Activated CD8-positive, alpha-beta memory T cell treated with anti-CD3 and anti-CD28 coated beads for 1 hour (primary cell): ENCODE results near the gene SLC7A1.

Experiments used
- DNase-seq, 2 donors: peaks; one replicate each; pipeline ENCODE4 v3.0.0-alpha.2; 2020; ENCODE audit warnings: low read depth in 1 of 2; ENCODE audit errors: extremely low read depth in 1 of 2

SLC7A1 gene

DNA sequence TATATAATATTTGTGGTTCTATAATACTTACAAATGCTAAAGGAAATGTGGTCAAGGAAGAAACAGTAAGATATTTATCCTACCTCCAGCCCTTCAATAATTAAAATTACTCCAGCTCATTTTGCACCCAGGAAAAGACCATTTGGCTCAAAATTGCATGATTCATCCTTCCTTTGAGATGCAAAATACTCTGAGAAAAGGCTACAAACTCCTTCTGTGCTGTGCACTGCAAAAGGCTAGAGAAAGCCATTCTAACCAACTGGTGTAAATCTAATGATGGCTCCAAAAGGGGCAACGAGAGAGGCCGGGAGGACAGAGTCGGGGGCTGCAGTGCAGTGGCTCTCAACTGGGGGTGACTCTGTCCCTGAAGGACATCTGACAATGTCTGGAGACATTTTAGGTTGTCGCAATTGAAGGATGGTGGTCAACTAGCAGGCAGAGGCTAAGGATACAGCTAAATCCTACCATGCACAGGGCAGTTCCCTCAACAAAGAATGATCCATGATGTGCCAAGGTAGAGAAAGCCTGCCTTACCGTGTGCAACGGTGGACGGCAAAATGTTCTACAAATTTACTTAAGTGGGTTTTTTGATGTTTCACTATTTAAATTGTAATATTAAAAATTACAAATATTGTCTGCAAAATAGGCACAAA, 32.6 kb downstream of the SLC7A1 start:
- DNase-seq = no peak

DNA sequence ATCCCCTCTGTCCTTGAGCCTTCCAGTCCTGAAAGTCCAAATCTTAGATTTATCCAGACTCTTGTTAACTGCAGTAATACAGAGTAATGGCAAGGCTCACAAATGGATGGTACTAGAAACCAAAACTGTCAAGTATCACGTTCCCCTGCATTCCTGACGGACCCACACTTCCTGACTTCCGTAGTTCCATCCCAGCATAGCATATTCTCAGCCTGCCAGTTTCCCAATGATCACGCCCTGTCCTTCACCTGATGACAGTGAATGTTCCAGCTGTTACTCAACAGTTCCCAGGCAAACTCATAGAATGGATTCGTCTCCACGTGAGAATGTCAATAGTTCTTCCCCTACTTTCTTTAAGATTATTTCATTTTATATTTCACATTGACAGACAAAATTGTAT, 33.6 kb downstream of the SLC7A1 start:
- no peak for DNase-seq

- no peak for DNase-seq
Observed at GRCh38 chr13:29556742-29557141, 38.7 kb downstream of the SLC7A1 start.

DNA sequence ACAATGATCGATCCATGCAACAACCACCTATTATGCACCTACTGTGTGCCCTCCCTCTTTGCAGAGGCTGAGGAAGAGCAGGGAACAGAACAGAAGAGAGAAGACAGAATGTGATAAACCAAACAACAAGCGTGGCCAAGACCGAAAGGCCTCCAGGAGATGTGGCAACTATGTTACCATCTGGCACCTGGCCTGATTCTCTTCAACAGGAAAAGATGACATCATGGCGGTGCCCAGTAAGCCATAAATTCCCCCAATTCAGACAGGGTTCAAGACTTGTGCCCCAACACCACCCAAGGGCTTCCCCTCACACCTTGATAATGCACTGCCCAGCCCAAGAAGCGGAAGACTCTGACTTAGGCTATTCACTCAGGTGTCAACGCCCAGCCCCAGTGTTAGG, 44.3 kb downstream of the SLC7A1 start:
- no peak for DNase-seq

- DNase-seq = no peak
Observed at GRCh38 chr13:29550430-29550988, 45.0 kb downstream of the SLC7A1 start.

GRCh38 chr13:29548722-29549121, 46.8 kb downstream of the SLC7A1 start:
- no peak for DNase-seq

DNA sequence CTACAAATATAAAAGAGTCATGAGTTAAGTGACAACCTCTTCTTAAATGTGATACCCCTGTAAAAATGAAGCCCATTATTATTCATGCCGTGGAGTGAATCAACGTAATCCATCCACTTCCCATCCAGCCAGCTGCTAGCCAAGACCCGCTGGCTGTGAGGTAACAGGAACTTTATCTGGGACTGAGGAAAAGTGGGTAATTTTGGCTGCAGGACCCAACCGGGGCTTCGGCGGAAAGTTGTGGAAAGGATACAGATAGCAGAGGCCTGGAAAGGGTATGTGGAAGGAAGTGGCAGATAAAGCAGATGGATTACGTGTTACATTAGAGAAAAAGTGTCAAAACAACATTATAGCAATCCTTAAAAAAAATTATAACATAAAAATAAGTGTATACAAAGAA, 48.3 kb downstream of the SLC7A1 start:
- no peak for DNase-seq

DNA sequence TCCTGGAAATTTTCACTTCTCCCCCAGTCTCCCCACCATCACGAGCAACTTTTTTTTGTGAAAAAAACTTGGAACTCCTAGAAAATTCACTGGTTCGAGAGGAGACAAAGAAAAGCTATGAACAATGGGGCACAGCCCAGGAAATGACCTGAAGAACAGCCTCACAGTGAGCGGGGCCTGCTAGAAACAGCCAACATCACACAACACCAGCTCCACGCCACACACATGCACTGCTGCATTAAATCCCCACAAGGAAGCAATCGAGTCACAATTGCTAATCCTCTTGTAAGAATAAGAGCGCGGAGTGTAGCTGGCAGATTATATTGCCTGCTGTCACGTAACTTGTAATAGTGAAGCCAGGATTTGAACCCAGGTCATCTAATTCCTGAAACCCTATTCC, 48.8 kb downstream of the SLC7A1 start:
- no peak for DNase-seq

DNA sequence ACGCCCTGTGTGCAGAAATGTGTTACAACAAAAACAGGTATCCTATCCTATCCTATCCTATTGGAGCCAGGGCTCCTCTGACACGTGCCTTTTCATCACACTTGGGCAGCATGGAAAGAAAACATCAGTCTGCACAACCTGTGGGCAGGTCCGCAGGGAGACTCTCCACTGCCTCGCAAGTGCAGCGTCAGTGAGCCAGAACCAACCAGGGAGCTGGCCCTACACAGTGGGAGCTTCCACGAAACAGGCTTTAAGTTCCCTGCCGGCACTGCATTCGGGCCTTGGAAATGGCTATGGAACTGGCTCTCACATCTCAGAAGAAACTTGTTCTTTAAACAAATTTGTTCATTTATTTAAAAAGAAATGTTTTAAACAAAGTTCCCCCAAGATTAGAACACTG, 49.5 kb downstream of the SLC7A1 start:
- no peak for DNase-seq

DNA sequence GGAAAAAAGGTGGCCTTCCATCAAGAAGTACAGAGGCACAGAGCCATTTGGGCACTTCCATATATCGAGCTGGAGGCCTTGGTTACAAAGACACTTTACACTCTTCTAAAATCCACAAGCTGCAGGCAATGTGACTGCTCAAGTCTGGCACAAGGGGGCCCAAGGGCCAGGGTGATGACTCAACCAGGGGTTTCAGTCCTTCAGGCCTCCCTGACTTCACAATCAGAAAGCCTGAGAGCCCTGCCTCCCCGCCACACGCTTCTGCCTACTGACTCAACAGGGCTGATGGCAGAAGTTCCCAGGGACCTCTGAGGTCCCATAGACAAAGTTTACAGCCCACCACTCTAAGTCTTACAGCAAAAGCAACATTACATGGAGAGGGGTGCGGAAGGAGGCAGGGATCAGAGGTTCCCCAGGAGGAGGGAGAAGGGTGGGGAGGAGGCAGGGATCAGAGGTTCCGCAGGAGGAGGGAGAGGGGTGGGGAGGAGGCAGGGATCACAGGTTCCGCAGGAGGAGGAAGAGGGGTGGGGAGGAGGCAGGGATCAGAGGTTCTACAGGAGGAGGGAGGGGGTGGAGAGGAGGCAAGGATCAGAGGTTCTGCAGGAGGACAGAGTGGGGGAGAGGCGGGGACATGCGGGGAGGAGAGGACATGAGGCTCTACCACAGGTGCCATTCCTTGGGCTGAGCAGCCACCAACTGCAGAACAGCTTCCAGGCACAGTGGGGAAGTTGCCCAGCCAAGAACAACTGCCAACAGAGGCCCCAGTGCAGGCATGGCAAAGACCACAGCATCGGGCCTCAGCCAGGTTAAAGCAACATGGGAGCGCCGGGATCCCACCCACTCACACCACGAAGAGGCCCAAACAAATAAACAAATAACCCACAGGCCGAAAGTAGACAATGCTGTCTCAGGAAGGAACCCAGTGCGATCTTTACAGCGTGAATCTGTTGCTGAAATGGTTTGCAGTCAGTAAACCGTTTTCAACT, 52.0 kb downstream of the SLC7A1 start:
- no peak for DNase-seq

DNA sequence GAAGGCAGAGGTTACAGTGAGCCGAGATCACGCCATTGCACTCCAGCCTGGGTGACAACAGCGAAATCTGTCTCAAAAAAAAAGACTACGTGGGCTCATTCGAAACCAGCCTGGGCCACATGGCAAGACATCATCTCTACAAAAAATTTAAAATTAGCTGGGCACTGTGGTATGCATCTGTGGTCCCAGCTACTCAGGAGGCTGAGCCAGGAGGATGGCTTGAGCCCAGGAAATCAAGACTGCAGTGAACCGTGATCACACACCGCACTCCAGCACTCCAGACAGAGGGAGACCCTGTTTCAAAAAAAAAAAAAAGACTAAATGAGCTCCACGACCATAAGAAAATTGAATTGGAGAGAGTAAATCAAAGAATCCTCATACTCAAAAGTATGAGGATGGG, 53.1 kb downstream of the SLC7A1 start:
- no peak for DNase-seq

- no peak for DNase-seq
Observed at GRCh38 chr13:29541400-29541799, 54.1 kb downstream of the SLC7A1 start.

- DNase-seq = no peak
Observed at GRCh38 chr13:29540799-29541198, 54.7 kb downstream of the SLC7A1 start.

DNA sequence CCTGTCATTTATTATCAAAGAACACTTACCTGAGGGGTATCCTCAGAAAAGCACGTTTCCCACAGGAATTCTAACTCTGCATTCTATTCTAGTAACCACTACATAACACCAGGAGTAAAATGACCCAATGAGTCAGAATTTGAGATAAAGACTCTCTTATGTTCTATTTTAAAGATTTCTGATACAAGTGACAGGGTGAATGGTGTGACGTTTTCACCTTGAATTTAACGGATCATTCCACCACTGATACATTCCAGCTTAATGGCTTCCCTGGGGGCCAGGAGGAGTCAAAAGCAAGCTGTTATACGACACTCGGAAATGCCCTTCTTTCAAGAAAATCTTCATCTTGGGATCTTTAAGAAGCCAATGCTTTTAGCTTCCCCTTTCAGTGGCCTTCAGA, 55.2 kb downstream of the SLC7A1 start:
- no peak for DNase-seq

DNA sequence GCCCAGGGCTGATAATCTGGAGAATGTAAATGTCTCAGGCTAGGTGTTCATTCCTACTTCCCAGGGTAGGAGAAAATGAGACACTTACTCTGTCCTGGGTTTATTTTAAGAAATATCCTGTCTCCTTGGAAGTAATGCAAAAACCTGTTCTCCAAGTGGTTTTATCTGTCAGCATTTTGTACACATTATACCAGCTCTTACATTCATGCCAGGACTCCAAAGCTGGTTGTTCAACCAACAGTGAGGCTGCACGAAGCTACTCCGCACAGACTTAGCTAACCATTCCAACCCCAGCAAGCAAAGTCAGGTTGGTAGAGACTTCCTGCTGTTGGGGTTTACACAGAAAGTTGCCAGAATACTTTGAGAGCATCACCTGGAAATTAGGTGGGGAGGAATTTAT, 55.6 kb downstream of the SLC7A1 start:
- DNase-seq = no peak

DNA sequence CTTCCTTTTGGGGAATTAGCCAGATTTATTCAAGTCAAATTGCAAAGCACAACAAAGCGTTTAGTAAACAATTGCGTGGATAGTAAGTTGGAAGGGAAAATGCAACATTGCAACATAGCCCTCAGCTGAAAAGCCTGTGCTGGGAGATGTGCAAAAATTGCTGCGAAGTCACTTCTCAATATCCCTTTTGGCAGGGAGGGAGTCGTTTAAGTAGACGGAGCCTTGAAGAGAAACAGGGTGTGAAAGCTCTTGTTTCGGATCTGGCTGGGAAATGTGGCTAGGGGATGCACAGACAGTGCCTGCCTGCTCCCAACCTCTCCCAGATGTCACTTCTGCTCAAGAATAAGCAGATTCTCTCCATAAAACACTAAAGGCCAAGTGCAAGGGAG, 56.8 kb downstream of the SLC7A1 start:
- DNase-seq = no peak

DNA sequence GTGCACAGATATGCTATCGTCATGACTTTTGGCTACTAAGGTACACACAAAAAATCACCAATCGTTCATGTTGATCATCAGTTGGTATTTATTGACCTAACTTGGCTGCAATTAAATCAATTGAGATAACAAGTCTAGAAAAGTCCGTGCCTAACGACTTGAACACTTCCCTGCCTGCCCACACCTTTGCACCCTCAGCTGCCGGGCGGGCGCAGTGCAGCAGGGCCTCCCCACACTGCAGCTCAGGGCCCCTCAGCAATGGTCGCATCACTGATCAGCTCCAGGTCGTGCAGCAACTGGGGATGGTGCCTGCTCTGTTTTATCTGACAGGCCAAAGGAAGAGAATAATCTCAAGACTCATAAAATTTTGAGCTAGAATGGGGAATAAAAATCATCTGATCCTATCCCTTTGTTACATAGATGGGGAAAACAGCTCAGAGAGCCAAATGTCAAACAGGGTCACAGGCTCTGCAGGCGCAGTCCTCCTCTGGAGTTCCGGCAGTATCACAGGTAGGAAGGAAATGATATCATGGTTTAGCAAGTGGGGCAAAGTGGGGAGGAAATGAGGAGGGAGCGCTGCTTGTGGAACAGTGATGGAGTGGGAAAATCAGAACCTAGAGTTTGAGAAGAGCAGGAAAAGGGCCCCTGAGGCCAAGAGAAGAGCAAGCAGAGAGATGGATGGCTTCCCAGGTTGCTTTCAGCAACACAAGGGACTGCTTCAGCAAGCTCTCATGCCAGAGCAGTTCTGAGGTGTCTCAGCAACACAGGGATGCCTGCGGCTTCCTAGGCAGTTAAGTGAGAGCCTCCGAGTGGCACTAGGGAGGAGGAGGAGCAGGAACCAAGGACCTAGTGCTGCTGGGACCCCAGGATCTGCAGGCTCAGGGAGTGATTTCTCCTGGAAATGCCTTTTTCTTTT, 57.5 kb downstream of the SLC7A1 start:
- DNase-seq = no peak

GRCh38 chr13:29536853-29537252, 58.6 kb downstream of the SLC7A1 start:
- no peak for DNase-seq

DNA sequence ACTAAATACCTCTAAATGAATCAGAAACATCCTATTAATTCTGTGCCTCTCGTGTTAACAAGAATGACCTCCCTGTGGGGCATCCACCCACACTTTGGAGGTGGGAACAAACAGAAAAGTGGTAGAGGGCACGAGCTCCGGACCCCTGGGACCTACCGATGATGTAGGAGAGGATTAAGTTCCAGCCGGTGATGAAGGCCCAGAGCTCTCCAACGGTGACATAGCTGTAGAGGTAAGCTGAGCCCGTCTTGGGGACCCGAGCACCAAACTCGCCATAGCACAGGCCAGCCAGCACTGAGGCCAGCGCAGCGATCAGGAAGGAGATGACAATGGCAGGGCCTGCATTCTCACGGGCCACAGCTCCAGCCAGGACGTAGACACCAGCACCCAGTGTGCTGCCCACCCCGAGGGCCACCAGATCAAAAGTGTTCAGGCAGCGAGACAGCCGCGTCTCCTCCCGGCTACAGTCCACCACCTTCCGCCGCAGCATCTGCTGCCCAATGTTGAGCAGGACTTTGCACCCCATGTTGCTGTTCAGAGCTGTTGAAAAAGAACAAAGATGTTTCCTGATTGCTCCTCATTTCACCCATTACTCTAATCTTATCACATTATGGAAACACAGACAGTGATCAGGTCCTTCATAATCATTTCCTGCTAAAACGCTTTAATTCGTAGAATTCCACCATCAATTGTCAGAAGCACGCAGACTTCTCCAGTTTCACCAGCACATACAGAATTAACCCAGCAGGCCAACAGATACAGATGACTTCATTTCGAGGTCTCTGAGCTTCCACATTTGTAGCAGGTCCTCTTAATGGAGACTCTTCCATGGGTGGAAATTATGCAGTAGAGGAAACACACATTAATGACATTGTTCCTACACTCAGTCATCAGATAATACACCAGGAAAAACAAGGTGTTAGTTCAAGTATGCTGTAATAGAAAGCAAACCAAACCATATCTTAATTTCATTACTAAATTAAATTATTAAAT, 59.5 kb downstream of the SLC7A1 start:
- no peak for DNase-seq

DNA sequence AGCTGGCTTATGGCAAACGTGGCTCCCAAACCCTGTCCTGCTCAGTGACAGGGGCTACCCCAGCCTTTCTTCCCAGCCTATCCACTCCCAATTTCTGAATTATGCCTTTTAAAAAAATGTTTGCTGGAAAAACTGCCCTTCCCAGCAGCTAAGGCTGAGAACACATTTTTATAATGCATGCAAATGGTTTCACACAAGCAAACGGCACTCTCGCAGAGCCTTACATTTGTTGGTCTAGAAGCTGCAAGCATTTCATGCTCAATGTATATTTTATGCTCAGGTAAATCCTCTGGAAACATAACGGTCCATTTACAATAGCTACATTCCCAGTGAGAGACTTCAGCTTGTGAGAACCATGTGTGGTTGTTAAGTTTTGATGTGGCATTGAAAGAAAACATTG, 61.4 kb downstream of the SLC7A1 start:
- DNase-seq = no peak
